ENCODE measurements around the gene STAT3. TPM values are rescaled to one million over a fixed set of nuclear protein-coding genes. Genes with fewer than 3 reads are reported as not detected.
"Not testable (repeated sequence)": the region's sequence is repeated elsewhere in the genome, so short reads cannot be mapped to it uniquely, and the experiment has no call there.

STAT3 gene
- total RNA-seq, 1 donor from 2014 or later: 241 TPM

GRCh38 chr17:42366176-42367023 is 21.8 kb downstream of the STAT3 start:
- H3K36me3 Mint-ChIP-seq (ENCODE audit: low read depth): peaks cover 46% of the 10 kb centered on the region
- not testable (repeated sequence) for H3K9me3 Mint-ChIP-seq

GRCh38 chr17:42365136-42365535 is 23.1 kb downstream of the STAT3 start:
- Mint-ChIP-seq H3K4me1 (ENCODE audit: low read depth) (peaks cover 73% of the 10 kb centered on the region), H3K27ac (peak overlapping the region; percentile 87), H3K27me3 (ENCODE audit: insufficient read depth) (no peaks in the 10 kb centered on the region), H3K4me3 (peak overlapping the region; percentile 57), H3K9me3 (no peaks in the 10 kb centered on the region), H3K36me3 (ENCODE audit: low read depth) (peaks cover 42% of the 10 kb centered on the region)
- DNase-seq (ENCODE audit: low spot score): no peak
- intact Hi-C loops (cut with micrococcal nuclease): loop anchor here (1.0 kb wide), 1 partner anchor 14 kb away; no protein-coding TSS in a partner anchor

More at GRCh38 chr17:42366176-42367023, 21.8 kb downstream of the STAT3 start:
- H3K27me3 Mint-ChIP-seq (ENCODE audit: insufficient read depth); DNase-seq (ENCODE audit: low spot score); intact Hi-C loops (cut with micrococcal nuclease): not testable (repeated sequence)
- Mint-ChIP-seq H3K4me3 (peak overlapping the region; percentile 51), H3K27ac (peak overlapping the region; percentile 64), H3K4me1 (ENCODE audit: low read depth) (peaks cover 80% of the 10 kb centered on the region)

- Mint-ChIP-seq H3K9me3 (no peaks in the 10 kb centered on the region), H3K27ac (peak overlapping the region; percentile 87), H3K27me3 (ENCODE audit: insufficient read depth) (no peaks in the 10 kb centered on the region), H3K4me3 (peak overlapping the region; percentile 46), H3K4me1 (ENCODE audit: low read depth) (peaks cover 74% of the 10 kb centered on the region), H3K36me3 (ENCODE audit: low read depth) (peaks cover 48% of the 10 kb centered on the region)
- no peak for DNase-seq (ENCODE audit: low spot score)
- intact Hi-C loops (cut with micrococcal nuclease): loop anchor here (1.0 kb wide), 4 partner anchors 10 to 27 kb away; no protein-coding TSS in a partner anchor
Observed at GRCh38 chr17:42363767-42364585, 24.3 kb downstream of the STAT3 start.

- Mint-ChIP-seq H3K4me1 (ENCODE audit: low read depth) (peaks cover 77% of the 10 kb centered on the region), H3K4me3 (peak overlapping the region; percentile 6), H3K9me3 (no peaks in the 10 kb centered on the region), H3K27ac (peak overlapping the region; percentile 85), H3K27me3 (ENCODE audit: insufficient read depth) (no peaks in the 10 kb centered on the region), H3K36me3 (ENCODE audit: low read depth) (peaks cover 51% of the 10 kb centered on the region)
- intact Hi-C loops (cut with micrococcal nuclease): no loop called here
- no peak for DNase-seq (ENCODE audit: low spot score)
Observed at GRCh38 chr17:42363231-42363630, 25.0 kb downstream of the STAT3 start.

GRCh38 chr17:42362245-42362961 is 25.8 kb downstream of the STAT3 start:
- no peaks in the 10 kb centered on the region for H3K27me3 Mint-ChIP-seq (ENCODE audit: insufficient read depth)
- H3K9me3 Mint-ChIP-seq: no peaks in the 10 kb centered on the region
- intact Hi-C loops (cut with micrococcal nuclease): no loop called here
- DNase-seq (ENCODE audit: low spot score): no peak
- peak overlapping the region; percentile 85 for H3K27ac Mint-ChIP-seq
- H3K36me3 Mint-ChIP-seq (ENCODE audit: low read depth): peaks cover 48% of the 10 kb centered on the region
- H3K4me3 Mint-ChIP-seq: peak overlapping the region; percentile 51
- H3K4me1 Mint-ChIP-seq (ENCODE audit: low read depth): peaks cover 76% of the 10 kb centered on the region

GRCh38 chr17:42361781-42362186 is 26.5 kb downstream of the STAT3 start:
- H3K9me3 Mint-ChIP-seq: no peaks in the 10 kb centered on the region
- DNase-seq (ENCODE audit: low spot score): no peak
- peaks cover 70% of the 10 kb centered on the region for H3K4me1 Mint-ChIP-seq (ENCODE audit: low read depth)
- peak overlapping the region; percentile 85 for H3K27ac Mint-ChIP-seq
- intact Hi-C loops (cut with micrococcal nuclease): no loop called here
- H3K4me3 Mint-ChIP-seq: peak overlapping the region; percentile 51
- no peaks in the 10 kb centered on the region for H3K27me3 Mint-ChIP-seq (ENCODE audit: insufficient read depth)
- peaks cover 46% of the 10 kb centered on the region for H3K36me3 Mint-ChIP-seq (ENCODE audit: low read depth)

GRCh38 chr17:42360388-42360787 is 27.9 kb downstream of the STAT3 start:
- Mint-ChIP-seq H3K27ac (peak overlapping the region; percentile 11), H3K4me1 (ENCODE audit: low read depth) (peaks cover 63% of the 10 kb centered on the region), H3K36me3 (ENCODE audit: low read depth) (peaks cover 46% of the 10 kb centered on the region)
- intact Hi-C loops (cut with micrococcal nuclease); H3K27me3 Mint-ChIP-seq (ENCODE audit: insufficient read depth); H3K4me3 Mint-ChIP-seq; H3K9me3 Mint-ChIP-seq; DNase-seq (ENCODE audit: low spot score): not testable (repeated sequence)

GRCh38 chr17:42359133-42359532 is 29.1 kb downstream of the STAT3 start:
- H3K27me3 Mint-ChIP-seq (ENCODE audit: insufficient read depth): no peaks in the 10 kb centered on the region
- no peaks in the 10 kb centered on the region for H3K9me3 Mint-ChIP-seq
- intact Hi-C loops (cut with micrococcal nuclease): no loop called here
- peaks cover 35% of the 10 kb centered on the region for H3K36me3 Mint-ChIP-seq (ENCODE audit: low read depth)
- no peak overlapping the region for H3K4me3 Mint-ChIP-seq
- H3K27ac Mint-ChIP-seq: peak overlapping the region; percentile 56
- peaks cover 60% of the 10 kb centered on the region for H3K4me1 Mint-ChIP-seq (ENCODE audit: low read depth)
- DNase-seq (ENCODE audit: low spot score): no peak

GRCh38 chr17:42358434-42358833 is 29.8 kb downstream of the STAT3 start:
- intact Hi-C loops (cut with micrococcal nuclease): loop anchor here (1.0 kb wide), 1 partner anchor 9 kb away; no protein-coding TSS in a partner anchor
- Mint-ChIP-seq H3K27ac (peak overlapping the region; percentile 55), H3K4me1 (ENCODE audit: low read depth) (peaks cover 59% of the 10 kb centered on the region)

GRCh38 chr17:42354956-42355843 is 33.0 kb downstream of the STAT3 start:
- H3K27ac Mint-ChIP-seq: peak overlapping the region; percentile 21
- peaks cover 22% of the 10 kb centered on the region for H3K36me3 Mint-ChIP-seq (ENCODE audit: low read depth)
- intact Hi-C loops (cut with micrococcal nuclease): no loop called here
- H3K27me3 Mint-ChIP-seq (ENCODE audit: insufficient read depth): no peaks in the 10 kb centered on the region
- peaks cover 45% of the 10 kb centered on the region for H3K4me1 Mint-ChIP-seq (ENCODE audit: low read depth)
- H3K4me3 Mint-ChIP-seq: no peak overlapping the region
- no peak for DNase-seq (ENCODE audit: low spot score)
- H3K9me3 Mint-ChIP-seq: no peaks in the 10 kb centered on the region

More at GRCh38 chr17:42358434-42358833, 29.8 kb downstream of the STAT3 start:
- peaks cover 32% of the 10 kb centered on the region for H3K36me3 Mint-ChIP-seq (ENCODE audit: low read depth)
- H3K4me3 Mint-ChIP-seq: no peak overlapping the region
- DNase-seq (ENCODE audit: low spot score): no peak
- no peaks in the 10 kb centered on the region for H3K27me3 Mint-ChIP-seq (ENCODE audit: insufficient read depth)
- no peaks in the 10 kb centered on the region for H3K9me3 Mint-ChIP-seq

- no peak for DNase-seq (ENCODE audit: low spot score)
- intact Hi-C loops (cut with micrococcal nuclease): no loop called here
- Mint-ChIP-seq H3K9me3 (no peaks in the 10 kb centered on the region), H3K4me3 (no peak overlapping the region), H3K27me3 (ENCODE audit: insufficient read depth) (no peaks in the 10 kb centered on the region), H3K4me1 (ENCODE audit: low read depth) (peaks cover 54% of the 10 kb centered on the region), H3K36me3 (ENCODE audit: low read depth) (peaks cover 44% of the 10 kb centered on the region), H3K27ac (peak overlapping the region; percentile 49)
Observed at GRCh38 chr17:42348104-42348503, 40.1 kb downstream of the STAT3 start.
